GM19351 (cell line): ENCODE measurements around the gene MYO1H.

ENCODE experiments used
- ATAC-seq: cut with Tn5 transposase; IDR thresholded peaks from one replicate; pipeline ENCODE4 v1.9.1; 2021; ENCODE audit warnings: mild to moderate bottlenecking, moderate library complexity; ENCODE audit not compliant: unreplicated experiment

The MYO1H gene

DNA sequence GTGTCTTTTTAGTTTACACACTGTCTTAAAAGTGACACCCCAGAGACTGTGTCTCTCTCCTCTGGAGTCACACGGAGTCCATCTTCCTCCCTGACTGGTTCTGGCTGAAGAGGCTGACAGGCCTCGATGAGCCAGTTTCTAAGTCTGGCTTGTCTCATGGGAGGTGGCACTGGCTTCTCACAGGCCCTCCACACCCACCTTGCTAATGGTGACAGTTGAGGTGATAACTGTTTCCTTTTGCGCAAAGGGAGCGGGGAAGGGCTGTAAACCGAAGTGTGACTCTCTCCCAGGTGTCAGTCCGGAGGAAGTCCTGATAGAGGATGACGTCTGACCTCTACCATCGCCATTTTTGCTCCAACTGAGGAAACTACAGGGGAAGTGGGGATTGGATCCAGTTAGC is 99.2 kb downstream of the MYO1H start:
- no peak for ATAC-seq

DNA sequence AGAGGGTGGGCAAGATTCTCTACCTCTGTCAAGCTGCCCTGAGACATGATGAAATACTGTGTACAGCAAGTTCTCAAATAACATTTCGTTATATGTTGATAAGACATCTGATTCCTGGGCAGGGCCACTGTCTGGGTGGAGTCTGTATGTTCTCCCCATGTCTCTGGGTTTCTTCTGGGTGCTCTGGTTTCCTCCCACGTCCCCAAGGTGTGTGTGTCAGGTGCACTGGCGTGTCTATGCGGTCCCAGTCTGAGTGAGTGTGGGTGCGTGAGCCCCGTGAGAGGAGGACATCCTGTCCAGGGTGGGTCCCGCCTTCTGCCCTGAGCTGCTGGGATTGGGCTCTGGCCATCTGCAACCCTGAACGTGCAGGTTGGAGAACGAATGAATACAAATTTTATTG is 99.8 kb downstream of the MYO1H start:
- no peak for ATAC-seq

DNA sequence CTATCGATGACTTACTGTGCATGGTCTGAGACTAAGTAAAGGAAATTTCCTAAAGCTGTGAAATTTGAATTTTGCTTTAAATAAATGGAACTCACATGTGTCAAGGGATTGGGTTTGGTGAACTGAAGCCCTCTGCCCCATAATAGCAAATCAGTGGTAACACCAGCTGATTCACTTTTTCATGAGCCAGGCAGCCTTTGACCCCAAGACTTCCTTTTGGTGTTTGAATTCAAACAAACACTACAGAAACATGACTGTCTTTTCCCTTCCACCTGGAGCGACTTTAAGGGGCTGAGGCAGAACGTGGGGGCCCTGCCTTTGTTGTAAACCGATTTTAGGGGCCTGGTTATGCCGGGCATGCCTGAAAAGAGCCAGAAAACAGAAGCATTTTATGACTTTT is 100.6 kb downstream of the MYO1H start:
- ATAC-seq, result no peak

DNA sequence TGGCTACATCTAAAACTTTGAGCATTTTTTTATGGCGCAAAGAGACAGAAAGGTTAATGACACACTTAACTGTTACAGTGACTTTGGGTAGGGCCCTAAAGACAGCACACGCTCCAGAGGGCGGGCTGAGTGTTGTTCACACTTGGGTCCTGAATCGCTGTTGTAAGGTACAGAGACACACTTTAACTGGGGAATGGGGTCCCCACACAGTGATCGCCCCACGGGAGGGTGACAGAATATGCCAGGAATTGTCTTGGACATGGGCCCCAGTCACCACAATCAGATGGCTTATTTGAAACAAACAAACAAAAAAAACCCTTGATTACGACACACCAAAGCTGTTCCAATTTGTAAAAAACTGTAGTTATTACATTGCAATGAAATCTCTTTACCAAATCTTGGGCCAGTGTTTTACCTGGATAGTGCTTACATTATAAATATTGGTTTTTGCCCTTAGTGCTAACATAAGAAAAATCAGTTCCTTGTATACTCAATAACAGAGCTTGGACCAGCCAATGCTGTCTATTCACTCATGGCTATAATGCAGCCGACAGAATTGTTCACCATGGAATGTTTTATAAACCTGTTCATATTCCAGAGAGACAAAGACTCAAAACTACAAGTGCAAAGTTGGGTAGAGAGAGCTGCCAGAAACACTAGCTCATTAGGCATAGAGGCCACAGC is 101.1 kb downstream of the MYO1H start:
- no peak for ATAC-seq

DNA sequence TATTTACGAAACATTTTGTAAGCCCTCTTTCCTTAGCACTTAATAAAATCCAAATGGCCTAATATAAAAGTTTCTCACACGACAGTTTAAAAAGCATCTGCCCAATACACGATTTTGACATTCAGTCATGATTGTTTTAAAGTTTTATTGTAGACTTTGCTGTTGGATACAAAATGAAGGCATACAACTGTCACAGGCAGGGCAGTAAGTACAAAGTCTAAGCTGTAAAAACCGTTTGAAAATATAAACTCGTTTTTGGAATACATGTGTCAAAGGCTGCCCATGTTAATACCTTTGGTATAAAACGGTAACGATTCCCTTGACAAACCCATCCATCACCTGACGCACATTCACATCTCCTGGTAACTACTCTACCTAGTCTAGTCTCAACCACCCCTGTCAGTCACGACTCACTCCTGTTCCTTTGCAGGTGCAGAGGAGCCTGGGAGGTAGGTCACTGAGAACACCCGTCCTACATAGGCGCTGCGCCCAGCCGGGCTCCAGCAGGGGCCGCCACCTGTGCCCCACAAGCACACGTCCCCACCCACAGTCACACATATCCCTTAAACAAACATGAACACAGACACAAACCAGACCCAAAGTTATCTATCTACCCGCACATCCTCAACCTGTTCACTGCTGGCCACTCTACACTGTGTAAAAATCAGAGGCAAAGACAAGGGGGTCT is 102.3 kb downstream of the MYO1H start:
- ATAC-seq, result no peak

DNA sequence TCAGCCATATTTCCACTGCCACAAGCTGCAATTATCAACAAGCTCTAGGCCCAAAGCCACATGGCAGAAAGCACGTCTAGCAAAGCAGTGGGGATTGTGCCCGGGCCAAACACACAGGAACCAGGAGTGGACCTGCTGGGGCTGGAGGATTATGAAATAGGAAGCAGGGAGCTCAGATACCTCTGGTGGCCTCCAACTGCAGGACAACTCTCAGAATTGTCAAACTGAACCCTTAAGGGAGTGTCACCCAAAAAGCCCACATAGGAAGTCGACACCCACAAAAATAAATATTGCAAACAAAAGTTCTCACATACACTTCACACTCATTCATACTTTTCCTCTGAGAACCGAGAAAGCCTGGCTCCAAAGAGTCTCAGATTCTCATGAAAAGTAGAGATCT is 103.3 kb downstream of the MYO1H start:
- no peak for ATAC-seq

DNA sequence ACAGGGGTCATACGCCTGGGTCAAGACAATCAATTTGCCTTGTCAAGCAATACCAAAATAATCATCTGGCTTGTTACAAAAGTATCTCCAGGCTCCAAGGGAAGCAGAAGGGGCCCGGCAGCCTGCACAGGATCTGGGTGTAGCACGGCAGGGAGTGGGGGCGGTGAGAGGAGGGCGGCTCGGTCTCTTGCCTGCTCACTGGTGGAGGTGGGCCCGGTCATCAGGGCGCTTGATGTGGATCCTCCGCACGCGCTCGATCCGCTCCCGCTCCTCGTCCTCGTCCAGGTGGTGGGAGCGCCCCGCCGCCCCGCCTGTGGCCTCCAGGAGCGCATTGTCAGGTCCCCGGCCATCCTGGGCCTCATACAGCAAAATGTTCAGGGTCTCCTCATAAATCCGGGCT is 103.7 kb downstream of the MYO1H start:
- ATAC-seq, result no peak

DNA sequence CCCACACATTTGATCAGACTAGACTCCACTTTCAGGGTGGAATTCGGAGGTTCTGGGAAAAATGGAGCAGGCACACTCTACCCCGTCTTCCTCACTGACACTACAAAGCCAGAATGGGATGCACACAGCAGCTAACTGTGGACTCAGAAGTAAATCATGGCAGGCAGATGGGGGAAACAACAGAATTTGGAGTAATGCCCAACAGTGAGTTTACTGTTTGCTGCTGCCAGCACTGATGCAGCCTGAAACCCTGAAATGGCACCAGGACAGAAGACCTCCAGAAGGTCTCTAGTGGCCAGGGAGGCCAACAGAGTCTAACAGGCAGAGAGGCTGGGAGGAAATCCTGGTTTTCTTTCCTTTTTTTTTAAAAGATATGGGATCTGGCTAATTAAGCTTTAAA is 104.8 kb downstream of the MYO1H start:
- ATAC-seq, result no peak

DNA sequence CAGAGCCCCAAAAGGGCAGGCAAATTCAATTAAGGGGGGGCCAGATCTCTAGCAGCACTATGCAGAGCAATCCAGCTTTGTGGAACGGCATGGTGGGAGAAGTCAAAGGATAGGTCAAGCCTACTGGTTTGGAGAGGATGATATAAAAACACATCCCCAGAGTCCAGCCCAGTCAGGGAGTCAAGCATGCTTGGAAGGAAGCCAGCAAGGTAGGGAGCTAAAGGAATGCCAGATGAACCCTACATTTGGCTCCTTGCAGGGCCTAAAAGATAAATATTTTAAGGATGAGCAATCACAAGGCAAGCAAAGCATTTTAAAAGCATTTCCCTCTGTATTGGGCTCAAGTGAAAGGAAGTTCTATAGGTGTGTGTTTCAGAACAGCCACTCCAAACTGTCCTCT is 108.0 kb downstream of the MYO1H start:
- no peak for ATAC-seq

DNA sequence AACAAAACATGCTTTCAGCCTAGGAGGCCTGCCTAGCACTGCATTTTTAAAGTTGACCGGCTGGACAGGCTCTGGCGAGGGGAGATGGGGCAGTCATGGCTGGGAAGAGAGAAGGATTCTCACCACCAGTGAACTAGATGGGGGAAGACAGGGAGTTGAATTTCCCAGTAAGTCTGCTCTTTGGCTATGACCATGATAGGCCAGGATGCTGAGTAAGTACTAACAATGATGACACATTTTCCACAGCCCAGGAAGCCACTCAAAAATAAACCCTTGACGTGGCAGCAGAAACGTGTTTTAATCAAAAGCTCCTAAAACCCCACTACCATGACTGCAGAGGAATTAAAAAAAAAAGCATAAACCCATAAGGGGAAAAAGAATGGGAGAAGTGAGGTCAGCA is 110.4 kb downstream of the MYO1H start:
- ATAC-seq, result no peak

DNA sequence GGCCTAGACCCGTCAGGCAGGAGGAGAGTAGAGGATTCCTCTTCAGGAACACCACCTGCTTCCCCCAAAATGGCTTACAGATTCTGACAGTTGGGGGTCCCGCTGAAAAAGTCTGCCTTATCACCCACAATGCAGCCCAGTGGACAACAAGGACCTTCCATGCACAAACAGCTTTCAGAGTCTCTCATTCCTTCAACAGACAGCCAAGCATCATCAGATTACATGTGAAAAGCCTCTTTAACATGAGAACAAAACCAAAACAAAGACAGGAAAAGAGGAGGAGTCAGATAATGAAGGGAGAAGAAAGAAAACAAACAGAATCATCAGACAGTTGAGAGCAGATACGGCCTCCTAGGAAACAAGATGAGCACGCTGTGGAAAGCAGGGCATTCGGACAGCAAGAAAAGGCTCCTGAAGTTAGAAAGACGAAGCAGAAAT is 111.1 kb downstream of the MYO1H start:
- no peak for ATAC-seq

DNA sequence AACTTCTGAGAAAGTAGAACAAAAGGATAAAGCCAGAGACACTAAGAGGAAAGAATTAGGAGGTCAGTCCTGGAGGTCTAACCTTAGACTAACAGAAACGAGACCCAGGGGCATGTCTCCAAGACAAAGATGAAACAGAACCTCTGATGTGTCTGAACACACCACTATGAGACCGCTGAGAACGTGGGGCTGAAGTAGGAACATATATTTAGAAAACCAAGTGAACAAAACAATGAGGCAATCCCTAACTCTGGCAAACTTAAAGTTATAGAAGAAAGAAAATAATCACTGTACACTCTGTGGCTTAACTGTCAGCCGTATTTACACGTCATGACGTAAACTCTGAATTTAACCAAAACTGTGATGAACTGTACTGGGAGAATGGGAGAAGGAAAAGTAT is 111.5 kb downstream of the MYO1H start:
- ATAC-seq, result no peak

DNA sequence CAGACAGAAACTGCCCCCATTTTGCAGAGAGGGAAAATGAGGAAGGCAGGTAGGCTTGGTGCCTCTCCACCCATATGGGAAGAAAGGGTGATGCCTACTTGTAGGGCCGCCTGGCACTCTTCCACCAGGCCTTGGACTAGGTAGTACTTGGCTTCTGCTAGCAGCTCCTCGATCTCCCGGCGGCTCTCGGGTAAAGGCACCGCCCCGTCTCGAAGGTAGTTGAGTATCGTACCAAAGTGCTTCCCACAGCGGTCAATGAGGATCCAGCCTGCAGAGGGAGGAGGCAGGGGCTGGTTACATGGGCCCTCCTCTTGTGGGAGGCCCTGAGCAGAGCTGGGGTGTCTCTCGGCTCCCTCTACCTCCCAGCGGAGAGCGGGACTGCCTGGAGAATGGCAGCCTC is 112.8 kb downstream of the MYO1H start:
- ATAC-seq, result no peak

DNA sequence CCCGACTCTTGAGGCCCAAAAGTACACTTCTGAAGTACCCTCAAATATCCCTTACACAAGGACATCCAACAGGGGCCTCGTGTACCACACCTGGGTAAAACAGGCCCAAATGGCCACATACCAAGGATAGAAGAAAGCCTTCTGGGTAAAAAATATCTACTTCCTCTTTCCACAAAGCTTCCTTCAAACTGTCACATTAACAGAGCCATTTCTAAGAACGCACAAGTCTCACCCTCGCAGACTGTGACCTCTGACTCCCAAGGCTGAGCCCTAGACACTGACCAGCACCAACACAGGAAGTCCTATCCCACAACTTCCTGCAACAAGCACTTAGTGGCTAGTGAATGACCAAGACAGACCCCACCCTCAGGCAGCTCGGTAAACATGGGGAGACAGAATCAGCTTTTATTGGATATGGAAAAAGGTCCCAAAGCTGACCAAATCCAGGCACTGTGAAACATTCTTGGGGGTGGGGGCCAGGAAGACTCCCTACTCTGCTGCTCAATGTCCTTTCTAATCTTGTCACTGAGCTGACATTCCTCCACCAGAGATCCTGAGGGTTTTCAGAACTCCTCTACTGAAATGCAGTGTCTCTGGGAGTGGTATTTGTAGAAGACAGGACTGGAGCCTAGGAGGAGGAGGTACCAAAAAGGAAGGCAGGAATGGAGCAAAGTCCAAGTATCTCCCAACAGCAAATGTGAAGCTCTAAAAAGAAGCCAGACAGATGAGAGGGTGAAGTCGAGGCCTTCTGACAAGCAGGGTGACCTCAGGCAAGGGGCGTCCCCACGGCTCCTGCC is 113.5 kb downstream of the MYO1H start:
- ATAC-seq, result no peak

DNA sequence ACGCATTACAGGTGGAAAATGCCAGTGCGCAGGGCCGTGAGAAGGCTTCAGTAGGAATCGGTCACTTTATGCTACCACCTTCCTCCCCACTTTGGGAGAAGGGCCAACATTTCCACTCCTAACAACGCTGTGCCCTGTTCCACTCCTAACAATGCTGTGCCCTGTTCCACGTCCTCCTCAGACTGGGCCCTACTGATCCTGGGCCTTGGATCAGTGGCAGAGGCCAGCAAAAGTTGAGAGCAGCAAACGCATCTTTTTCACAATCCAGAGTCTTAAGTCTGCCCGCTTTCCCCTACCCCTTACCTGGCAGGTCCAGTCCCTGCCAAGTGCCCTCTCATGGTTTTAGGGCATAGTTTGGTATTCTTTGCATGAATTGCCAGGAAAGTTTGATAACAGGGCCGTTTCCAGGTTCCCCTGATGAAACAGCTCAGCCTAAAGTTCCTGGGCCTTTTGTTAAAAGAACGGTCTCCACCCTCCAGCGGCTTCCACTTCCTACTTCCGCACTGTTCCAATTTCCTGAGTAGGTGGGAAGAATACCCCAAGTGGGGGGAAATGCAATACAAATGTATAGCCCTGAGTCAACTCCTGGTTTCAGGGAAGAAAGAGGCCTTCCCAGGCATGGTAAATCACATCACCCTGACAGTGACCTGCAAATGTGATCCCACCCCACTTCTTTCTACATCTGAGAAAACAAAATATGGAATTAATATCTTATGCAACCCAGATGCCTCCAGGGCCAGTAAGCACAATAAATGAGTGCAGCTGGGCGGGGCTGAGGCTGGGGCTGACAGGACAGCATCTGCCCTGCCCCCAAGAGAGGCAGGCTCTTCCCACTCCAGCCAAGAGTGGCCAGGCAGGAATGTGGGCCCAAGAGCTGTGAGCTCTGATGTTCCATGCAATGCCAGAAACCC is 114.4 kb downstream of the MYO1H start:
- ATAC-seq, result no peak

DNA sequence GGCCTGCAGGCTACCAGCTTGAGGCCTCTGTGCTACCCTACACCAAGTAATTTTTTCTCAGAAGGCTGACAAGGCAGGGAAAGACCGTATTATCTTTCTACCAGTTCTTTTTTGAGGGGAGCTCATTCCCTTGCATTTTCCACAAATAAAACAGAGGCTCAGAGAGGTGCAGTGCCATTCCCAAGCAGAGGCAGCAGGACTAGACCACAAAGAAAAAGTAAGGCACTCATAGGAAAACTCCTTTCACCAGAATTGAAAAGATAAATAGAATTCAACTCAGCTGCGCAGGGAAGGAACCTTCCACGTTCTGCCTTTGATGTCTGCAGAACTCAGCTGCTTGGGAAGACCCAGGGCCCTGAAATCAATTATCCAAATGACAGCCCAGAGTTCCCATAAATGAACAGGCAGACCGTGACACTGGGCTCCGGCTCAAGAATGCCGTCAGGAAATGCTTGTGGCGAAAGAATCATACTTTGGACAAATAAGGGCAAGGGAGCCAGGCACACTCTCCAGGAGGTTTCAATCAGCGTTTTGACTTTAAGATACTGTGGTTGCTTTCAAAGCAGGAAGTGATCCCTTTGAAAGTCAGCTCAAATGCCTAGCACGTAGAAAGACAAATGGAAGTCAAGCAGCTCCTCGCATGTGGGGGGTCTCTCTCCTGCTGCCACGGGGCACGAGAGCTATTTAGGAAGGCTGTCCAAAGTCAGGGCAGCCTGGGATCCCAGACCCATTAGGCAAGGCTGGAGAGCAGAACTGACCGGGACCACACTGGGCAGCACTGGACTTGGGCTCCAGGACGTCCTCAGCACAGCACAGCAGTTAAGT is 115.4 kb downstream of the MYO1H start:
- no peak for ATAC-seq

DNA sequence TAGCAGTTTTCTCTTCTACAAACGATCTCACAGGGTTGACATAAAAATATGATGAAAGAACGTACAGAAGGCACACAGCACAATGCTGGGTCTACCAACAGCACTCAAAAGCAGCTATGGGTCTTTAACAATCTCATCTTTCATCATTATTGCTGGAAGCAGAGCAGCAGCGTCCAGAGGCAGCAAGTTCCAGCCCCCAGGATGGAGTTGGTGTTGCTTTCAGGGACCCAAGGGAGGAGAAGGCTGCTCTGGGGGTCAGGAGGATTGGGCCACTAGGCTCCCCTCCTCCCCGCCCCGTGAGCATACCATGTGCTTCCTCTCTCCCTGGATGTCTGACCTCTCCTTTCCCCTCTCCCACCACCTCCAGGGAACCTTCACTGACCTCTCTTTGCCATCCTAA is 116.1 kb downstream of the MYO1H start:
- no peak for ATAC-seq

DNA sequence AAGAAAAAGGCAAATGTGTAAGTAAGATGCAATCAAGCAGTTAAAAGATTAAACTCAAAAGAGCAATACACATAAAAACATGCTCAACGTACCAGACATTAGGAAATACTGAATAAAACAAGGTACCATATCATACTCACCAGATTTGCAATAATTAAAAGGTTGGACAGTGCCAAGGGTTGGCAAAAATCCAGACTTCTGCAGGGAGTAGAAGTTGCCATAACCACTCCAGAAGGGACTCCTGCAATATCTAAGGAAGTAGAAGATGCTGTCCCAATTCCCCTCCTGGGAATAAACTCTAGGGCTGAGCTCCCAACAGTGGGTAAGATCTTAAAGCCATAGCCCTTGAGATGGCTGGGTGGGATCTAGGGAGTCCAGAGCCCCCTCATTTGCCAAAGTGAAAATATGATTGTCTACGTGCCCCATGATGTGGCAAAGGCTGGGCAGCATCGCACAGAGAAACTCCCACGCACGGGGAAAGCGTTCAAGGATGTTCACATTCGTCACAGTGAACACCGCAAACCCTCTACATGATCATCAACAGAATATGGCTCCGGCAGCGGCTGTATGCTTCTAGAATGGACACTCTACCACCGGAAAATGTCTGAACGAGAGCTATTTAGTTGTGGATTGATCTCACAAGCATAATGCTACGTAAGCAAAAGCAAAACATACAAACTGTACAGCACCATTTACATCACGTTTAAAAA is 117.1 kb downstream of the MYO1H start:
- no peak for ATAC-seq

DNA sequence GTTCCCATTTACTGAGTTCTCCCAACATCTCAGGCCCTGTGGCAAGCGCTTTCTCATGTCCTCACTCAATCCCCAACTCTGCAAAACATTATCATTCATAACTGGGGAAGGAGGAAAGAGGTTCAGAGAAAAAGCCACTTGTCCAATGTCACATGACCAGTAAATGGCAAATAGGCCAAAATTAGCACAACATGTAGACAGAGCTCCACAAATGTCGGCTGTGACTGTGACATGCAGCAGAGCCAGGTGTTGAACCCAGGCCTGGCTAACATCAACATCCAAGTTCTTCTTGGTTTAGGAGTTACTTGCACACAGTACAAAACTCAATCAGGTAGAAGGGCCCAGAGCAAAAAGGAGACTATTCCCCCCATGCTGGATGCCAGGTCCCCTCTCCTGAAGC is 118.6 kb downstream of the MYO1H start:
- no peak for ATAC-seq

DNA sequence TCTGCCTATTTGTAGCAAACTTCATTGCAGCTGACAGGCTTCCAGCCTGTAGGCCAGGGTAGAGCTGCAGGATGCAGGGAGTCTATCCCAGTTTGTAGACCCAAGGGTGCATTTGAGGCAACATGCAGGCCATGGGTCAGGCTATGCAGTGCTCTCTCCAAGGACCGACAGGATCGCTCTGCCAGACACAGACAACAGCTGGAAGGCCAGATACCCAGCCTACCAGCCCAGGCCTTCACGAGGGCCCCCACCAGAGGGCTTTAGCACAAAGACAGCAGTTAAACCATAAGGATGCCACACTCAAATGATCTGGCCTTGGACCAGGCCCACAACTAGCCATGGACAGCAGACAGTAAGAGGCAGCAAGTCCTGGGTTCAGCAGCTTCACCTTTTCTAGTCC is 119.1 kb downstream of the MYO1H start:
- ATAC-seq, result no peak
